Mesendoderm (in vitro differentiated cells): Measurements from ENCODE around the gene MTFR1L. TPM values are rescaled to one million over a fixed set of nuclear protein-coding genes. Genes with fewer than 3 reads are reported as not detected.

Experiments used
- DNase-seq: peaks from one replicate; pipeline ENCODE4 v3.0.0; 2013
- H2AK5ac ChIP-seq: 2 replicates; pipeline ENCODE4 v1.6.1; 2013; ENCODE audit warnings: low read length, inconsistent platforms
- H2BK120ac ChIP-seq: 2 replicates; pipeline ENCODE4 v1.6.1; 2013; ENCODE audit warnings: low read depth, mild to moderate bottlenecking, low read length, moderate library complexity, mixed read lengths
- H2BK15ac ChIP-seq: replicated peaks from 2 replicates; pipeline ENCODE4 v1.6.1; 2013; ENCODE audit warnings: low read depth, mild to moderate bottlenecking, moderate library complexity
- H2BK5ac ChIP-seq: 2 replicates; pipeline ENCODE4 v1.6.1; 2013; ENCODE audit warnings: low read length, inconsistent platforms
- H3K18ac ChIP-seq: 2 replicates; pipeline ENCODE4 v1.6.1; 2013; ENCODE audit warnings: mild to moderate bottlenecking, low read length, mixed read lengths
- H3K23ac ChIP-seq: one replicate; pipeline ENCODE4 v1.6.1; 2013; ENCODE audit warnings: low read length
- H3K27ac ChIP-seq: 2 replicates; pipeline ENCODE4 v1.5.1; 2013; ENCODE audit warnings: low read depth, mild to moderate bottlenecking, inconsistent platforms, low read length, moderate library complexity
- H3K27me3 ChIP-seq: 2 replicates; pipeline ENCODE4 v1.6.1; 2013; ENCODE audit warnings: low read length, control low read depth, mild to moderate bottlenecking, inconsistent platforms; ENCODE audit not compliant: insufficient read depth, poor library complexity
- H3K36me3 ChIP-seq: 2 replicates; pipeline ENCODE4 v1.6.1; 2013; ENCODE audit warnings: low read length, inconsistent platforms; ENCODE audit not compliant: control insufficient read depth, insufficient read depth
- H3K4ac ChIP-seq: one replicate; pipeline ENCODE4 v1.6.1; 2013; ENCODE audit warnings: low read depth, mild to moderate bottlenecking, low read length, moderate library complexity
- H3K4me1 ChIP-seq: 2 replicates; pipeline ENCODE4 v1.6.1; 2013; ENCODE audit warnings: low read depth, low read length, inconsistent platforms; ENCODE audit not compliant: control insufficient read depth
- H3K4me2 ChIP-seq: 2 replicates; pipeline ENCODE4 v1.6.1; 2013; ENCODE audit warnings: low read length
- H3K4me3 ChIP-seq: 2 replicates; pipeline ENCODE4 v1.5.1; 2013; ENCODE audit warnings: mild to moderate bottlenecking, low read length
- H3K56ac ChIP-seq: one replicate; pipeline ENCODE4 v1.6.1; 2013; ENCODE audit warnings: low read length
- H3K79me1 ChIP-seq: 2 replicates; pipeline ENCODE4 v1.6.1; 2013; ENCODE audit warnings: low read length, inconsistent platforms
- H3K79me2 ChIP-seq: 2 replicates; pipeline ENCODE4 v1.6.1; 2013; ENCODE audit warnings: mild to moderate bottlenecking, low read length; ENCODE audit not compliant: control insufficient read depth, insufficient read depth
- H3K9ac ChIP-seq: 2 replicates; pipeline ENCODE4 v1.6.1; 2013; ENCODE audit warnings: low read length, inconsistent platforms
- H4K5ac ChIP-seq: one replicate; pipeline ENCODE4 v1.6.1; 2013; ENCODE audit warnings: low read length
- H4K8ac ChIP-seq: one replicate; pipeline ENCODE4 v1.6.1; 2013; ENCODE audit warnings: low read depth, mild to moderate bottlenecking, control low read depth, low read length, moderate library complexity
- WGBS: extraction: QIAGEN DNeasy Blood & Tissue Kit; methylation state at CpG from one replicate; pipeline ENCODE4 v1.1.7; 2013; ENCODE audit warnings: low lambda C conversion rate, missing lambda C conversion rate; ENCODE audit not compliant: insufficient coverage; ENCODE audit errors: extremely low coverage; 5-methylcytosine and 5-hydroxymethylcytosine counted together
- polyA plus RNA-seq, 2 experiments: library from polyadenylated mRNA; stranded (reverse); fragments of 200-250 nt; gene quantifications; one replicate each; pipeline ENCODE4 v1.2.3, GENCODE V29; 2013

The MTFR1L gene
- polyA plus RNA-seq (2013, experiment 1 of 2) = 12.5 TPM
- polyA plus RNA-seq (2013, experiment 2 of 2) = 12.9 TPM

DNA sequence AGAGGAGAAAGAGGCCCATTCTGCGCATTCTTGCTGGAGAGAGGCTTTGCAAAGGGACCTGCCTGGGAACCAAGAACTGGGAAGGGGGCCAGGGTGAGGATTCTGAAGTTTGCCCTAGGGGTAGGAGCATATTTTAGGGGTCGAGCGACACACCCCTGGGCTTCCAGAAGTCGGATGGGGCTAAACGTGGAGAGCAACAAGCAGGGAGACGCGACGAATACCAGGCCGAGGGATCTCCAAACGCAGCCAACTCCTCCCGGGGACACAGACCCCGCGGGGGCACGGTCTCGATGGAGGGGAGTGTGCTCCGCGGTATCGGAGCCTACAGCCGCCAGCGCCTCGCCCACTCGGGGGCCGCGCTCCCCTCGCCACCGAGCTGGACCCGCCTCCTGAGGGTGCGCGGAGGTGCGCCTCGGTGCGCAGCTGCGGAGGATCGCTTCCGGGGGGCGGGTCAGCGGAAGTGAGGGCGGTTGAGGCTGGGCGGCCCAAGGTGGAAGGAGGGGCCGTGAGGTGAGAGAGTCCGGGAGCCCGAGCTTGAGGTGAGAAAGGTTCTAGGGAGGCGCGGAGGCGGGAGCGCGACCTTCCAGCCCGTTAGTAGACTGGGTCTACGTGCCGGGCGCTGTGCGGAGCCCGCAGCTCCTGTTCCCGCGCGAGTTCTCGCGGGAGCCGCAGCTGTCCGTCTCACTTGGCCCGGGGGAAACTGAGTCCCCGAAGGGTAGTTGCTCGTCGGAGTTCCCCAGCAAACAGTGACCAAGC is at the start of gene MTFR1L:
Gene MTFR1L (plus strand): TSS at position 464 of the 756 bp plus-strand sequence. CDS start 3,151 bp downstream, outside the sequence.
- peak within 1 kb of the TSS; percentile 97 for H3K56ac ChIP-seq
- H3K4ac ChIP-seq = peak within 1 kb of the TSS; percentile 10
- DNase-seq = peak; percentile 90
- peak within 1 kb of the TSS; percentile 56 for H2BK5ac ChIP-seq
- H4K8ac ChIP-seq = no peak within 1 kb of the TSS
- peaks cover 5% of the 10 kb centered on the region for H3K4me1 ChIP-seq
- H4K5ac ChIP-seq = no peak within 1 kb of the TSS
- H3K36me3 ChIP-seq = no peaks in the 10 kb centered on the region
- peak within 1 kb of the TSS; percentile 74 for H3K27ac ChIP-seq
- H3K27me3 ChIP-seq = no peaks in the 10 kb centered on the region
- no peak within 1 kb of the TSS for H2BK120ac ChIP-seq
- no CpG with 5 or more reads among the region's 64 CpGs for WGBS
- H3K79me1 ChIP-seq = peaks cover 2% of the 10 kb centered on the region
- peak within 1 kb of the TSS; percentile 76 for H3K4me3 ChIP-seq
- peak within 1 kb of the TSS; percentile 83 for H3K23ac ChIP-seq
- no peak within 1 kb of the TSS for H2BK15ac ChIP-seq
- H2AK5ac ChIP-seq = no peak within 1 kb of the TSS
- peak within 1 kb of the TSS; percentile 82 for H3K4me2 ChIP-seq
- no peaks in the 10 kb centered on the region for H3K79me2 ChIP-seq
- H3K18ac ChIP-seq = peak within 1 kb of the TSS; percentile 63
- H3K9ac ChIP-seq = peak within 1 kb of the TSS; percentile 90

DNA sequence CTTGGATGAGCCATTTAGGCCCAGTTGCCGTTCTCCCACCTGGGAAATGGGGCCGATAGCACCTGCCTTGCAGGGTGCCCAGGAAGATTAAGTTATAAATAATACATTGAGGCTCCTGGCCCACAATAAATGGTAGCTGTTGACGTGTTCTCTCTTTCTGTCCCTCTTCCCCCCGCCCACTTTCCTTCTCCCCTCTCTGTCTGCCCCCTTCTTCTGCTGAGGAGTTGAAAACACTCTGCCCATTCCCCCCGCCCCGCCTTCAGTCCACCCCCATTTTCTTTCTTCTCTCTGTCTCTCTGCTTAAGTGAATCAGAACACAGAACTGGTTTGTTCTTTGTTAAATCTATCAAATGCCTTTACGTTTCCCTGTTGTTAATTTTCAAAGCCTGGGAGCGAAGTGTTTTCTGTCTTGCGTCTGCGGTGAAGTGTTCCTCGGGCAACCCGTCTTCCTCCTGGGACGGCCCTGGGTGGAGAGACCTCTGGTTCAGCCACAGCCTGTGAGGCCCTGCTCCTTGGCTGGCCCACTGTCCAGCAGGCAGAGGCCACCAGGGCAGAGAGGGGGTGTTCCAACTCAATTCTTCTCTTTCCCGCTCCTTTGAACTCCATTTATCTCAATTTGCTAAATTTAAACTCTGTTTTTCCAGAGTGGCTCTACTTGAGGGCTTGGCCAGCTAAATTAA is 49.1 kb upstream of the MTFR1L start:
- Histone ChIP-seq H3K79me2 (no peaks in the 10 kb centered on the region), H2BK120ac (no peak overlapping the region), H4K8ac (no peak overlapping the region), H3K18ac (no peak overlapping the region), H3K4me3 (no peak overlapping the region), H2BK5ac (no peak overlapping the region), H4K5ac (no peak overlapping the region), H2BK15ac (no peak overlapping the region), H3K9ac (no peak overlapping the region), H3K4me1 (no peaks in the 10 kb centered on the region), H3K4me2 (no peak overlapping the region), H3K36me3 (no peaks in the 10 kb centered on the region), H3K27ac (no peak overlapping the region), H3K23ac (no peak overlapping the region), H3K56ac (no peak overlapping the region), H3K4ac (no peak overlapping the region), H2AK5ac (no peak overlapping the region), H3K79me1 (no peaks in the 10 kb centered on the region), H3K27me3 (no peaks in the 10 kb centered on the region)
- DNase-seq = no peak
- no CpG with 5 or more reads among the region's 14 CpGs for WGBS

DNA sequence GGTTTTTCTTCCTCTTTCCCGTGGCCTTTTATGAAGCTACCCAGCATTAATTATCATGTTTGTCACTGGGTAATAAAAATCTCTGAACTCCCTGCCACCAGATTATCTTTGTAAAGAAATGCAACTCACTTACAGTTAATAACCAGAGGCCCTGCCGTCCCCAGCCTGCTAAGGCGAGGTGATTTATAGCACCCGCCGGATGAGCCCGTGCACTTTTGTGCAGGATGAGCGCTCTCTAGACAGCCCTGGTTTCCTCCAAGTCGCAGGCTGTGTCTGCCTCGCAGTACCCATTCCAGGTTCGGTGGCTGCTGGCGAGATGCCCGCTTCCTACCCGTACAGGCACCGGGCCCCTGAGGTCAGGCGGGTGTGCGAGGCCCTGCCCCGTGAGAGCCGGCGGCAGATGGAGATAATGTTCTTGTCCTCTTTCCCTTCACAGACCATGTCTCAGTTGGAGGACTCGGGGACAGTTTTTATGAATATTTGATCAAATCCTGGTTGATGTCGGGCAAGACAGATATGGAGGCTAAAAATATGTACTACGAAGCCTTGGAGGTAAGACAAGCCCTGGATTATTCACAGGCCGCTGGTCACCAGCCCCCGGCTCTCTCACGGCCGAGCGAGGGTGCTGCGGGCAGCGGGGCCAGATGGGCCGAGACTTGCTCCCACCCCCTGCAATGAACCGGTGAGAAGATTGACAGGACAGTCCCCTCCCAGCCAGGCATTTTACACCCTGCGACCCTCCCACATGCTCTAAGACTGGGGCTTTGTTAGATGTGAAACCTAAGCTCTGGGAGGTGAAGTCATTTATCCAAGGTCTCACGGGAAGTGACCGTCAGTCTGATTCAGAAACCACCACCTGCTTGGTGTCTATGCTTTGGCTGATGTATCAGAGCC is 48.3 kb upstream of the MTFR1L start:
- Histone ChIP-seq H2AK5ac (no peak overlapping the region), H3K9ac (no peak overlapping the region), H3K79me2 (no peaks in the 10 kb centered on the region), H3K27ac (no peak overlapping the region), H2BK120ac (no peak overlapping the region), H2BK5ac (no peak overlapping the region), H4K8ac (no peak overlapping the region), H3K56ac (no peak overlapping the region), H3K4ac (no peak overlapping the region), H3K4me2 (no peak overlapping the region), H3K36me3 (no peaks in the 10 kb centered on the region), H3K23ac (no peak overlapping the region), H4K5ac (no peak overlapping the region), H3K4me1 (no peaks in the 10 kb centered on the region), H3K4me3 (no peak overlapping the region), H3K27me3 (no peaks in the 10 kb centered on the region), H3K79me1 (no peaks in the 10 kb centered on the region), H3K18ac (no peak overlapping the region), H2BK15ac (no peak overlapping the region)
- WGBS = no CpG with 5 or more reads among the region's 34 CpGs
- DNase-seq = peak; percentile 60

DNA sequence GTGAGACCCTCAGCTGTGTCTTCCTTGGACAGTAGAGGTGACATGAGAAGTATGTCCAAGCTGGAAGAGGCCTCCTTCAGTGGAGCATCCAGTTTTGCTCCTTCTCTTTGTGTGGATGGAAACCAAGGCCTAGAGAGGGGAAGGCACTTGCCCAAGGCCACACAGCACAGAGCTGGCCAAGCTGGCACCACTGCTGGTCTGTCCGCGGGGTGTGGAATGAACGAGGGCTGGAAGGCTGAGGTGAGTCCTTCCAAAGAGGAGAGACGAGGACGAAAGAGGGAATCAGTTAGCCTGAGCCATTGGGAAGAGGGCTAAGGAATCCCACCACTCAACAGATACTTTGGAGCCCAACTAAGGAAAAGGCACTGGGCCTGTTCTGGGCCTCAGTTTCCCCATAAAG is 47.6 kb upstream of the MTFR1L start:
- Histone ChIP-seq H3K4me1 (no peaks in the 10 kb centered on the region), H3K56ac (no peak overlapping the region), H3K9ac (no peak overlapping the region), H2AK5ac (no peak overlapping the region), H3K36me3 (no peaks in the 10 kb centered on the region), H3K79me1 (no peaks in the 10 kb centered on the region), H3K18ac (no peak overlapping the region), H3K23ac (no peak overlapping the region), H3K27ac (no peak overlapping the region), H2BK15ac (no peak overlapping the region), H3K27me3 (no peaks in the 10 kb centered on the region), H2BK5ac (no peak overlapping the region), H3K4ac (no peak overlapping the region), H4K8ac (no peak overlapping the region), H2BK120ac (no peak overlapping the region), H4K5ac (no peak overlapping the region), H3K4me2 (no peak overlapping the region), H3K79me2 (no peaks in the 10 kb centered on the region), H3K4me3 (no peak overlapping the region)
- WGBS = no CpG with 5 or more reads among the region's 5 CpGs
- DNase-seq = no peak

DNA sequence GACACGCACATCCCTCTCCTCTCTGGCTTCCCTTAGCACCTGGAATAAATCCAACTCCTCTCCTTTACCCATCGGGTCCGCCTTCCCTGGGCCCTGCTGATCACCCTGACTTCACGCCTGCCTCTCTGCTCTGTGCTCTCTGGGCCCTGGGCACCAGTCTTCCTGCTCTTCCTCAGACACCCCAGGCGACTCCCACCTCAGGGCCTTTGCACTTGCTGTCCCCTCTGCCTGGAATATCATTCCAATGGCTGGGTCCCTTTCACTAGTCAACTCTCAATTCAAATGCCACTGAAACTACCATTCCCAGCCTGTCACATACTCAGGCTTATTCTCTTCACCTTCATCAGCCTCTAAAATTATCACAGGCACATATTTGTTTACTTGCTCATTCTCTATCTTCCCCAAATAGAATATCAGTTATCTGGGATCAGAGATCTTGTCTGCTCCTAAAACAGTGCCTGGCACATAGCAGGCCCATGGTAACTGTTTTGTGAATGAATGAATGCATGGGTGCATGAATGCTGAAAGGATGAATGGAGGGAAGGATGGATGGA is 47.0 kb upstream of the MTFR1L start:
- no peak overlapping the region for H3K9ac ChIP-seq
- H3K4me1 ChIP-seq = no peaks in the 10 kb centered on the region
- H3K4me3 ChIP-seq = no peak overlapping the region
- DNase-seq = no peak
- WGBS = no CpG with 5 or more reads among the region's 5 CpGs
- no peaks in the 10 kb centered on the region for H3K79me2 ChIP-seq
- no peak overlapping the region for H2BK5ac ChIP-seq
- no peak overlapping the region for H2BK15ac ChIP-seq
- no peaks in the 10 kb centered on the region for H3K36me3 ChIP-seq
- no peaks in the 10 kb centered on the region for H3K79me1 ChIP-seq
- H2BK120ac ChIP-seq = no peak overlapping the region
- no peaks in the 10 kb centered on the region for H3K27me3 ChIP-seq
- no peak overlapping the region for H3K27ac ChIP-seq
- no peak overlapping the region for H3K56ac ChIP-seq
- no peak overlapping the region for H4K5ac ChIP-seq
- H3K4me2 ChIP-seq = no peak overlapping the region
- no peak overlapping the region for H4K8ac ChIP-seq
- H3K23ac ChIP-seq = no peak overlapping the region
- no peak overlapping the region for H3K4ac ChIP-seq
- H2AK5ac ChIP-seq = no peak overlapping the region
- no peak overlapping the region for H3K18ac ChIP-seq
